ENCODE measurements around the gene IL4I1.

Gene IL4I1

GRCh38 chr19:49859682-49860335 lies 36.9 kb downstream of the IL4I1 start:
- TF ChIP-seq CTCF (IDR thresholded peaks at IDR 0.05) = no peak
- H3K36me3 ChIP-seq (ENCODE audit: control insufficient read depth, insufficient read depth, low read length) = no peaks in the 10 kb centered on the region
- no peak overlapping the region for H3K27ac ChIP-seq

DNA sequence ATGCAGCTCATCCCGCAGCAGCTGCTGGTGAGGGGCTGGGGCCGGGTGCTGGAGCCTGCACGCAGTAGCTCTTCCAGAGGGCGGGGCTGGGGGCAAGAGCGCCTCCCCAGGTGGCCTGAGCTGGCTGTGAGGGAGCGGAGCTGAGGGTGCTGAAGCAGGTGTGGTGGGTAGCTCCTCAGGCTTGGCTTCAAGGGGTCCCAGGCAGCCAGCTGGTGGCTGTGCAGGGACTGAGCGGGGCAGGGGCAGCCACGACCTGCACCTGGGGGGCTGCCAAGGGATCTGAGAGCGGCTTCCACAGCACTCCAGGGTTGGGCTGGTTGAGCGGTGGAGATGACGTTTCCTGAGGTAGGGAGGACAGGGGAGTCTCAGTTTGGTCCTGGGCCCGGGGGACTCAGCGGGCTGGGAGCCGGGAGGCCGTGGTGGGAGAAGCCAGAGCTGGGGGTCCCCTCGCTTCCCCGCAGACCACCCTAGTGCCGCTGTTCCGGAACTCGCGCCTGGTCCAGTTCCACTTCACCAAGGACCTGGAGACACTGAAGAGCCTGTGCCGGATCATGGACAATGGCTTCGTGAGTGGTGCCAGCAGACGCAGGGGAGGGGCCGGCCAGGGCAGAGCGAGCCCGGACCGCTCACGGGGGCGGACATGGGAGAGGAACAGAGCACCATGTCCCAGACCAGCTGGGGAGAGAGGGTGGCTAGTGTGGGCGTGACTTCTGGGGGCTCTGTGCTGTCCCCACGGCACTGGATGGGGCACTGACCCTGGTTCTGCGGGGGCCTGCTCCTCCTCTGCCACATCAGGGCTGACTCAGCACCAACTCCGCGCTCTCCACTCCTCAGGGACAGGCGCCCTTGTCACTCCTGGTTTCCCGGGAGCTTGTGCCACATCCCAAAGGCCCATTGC lies 38.4 kb downstream of the IL4I1 start:
- Histone ChIP-seq H3K4me1 (no peaks in the 10 kb centered on the region), H3K4me3 (ENCODE audit: low read depth, low read length) (no peak overlapping the region), H3K27ac (no peak overlapping the region), H3K9me3 (ENCODE audit: control insufficient read depth, low read length) (no peaks in the 10 kb centered on the region), H3K79me2 (no peaks in the 10 kb centered on the region), H2AFZ (no peak overlapping the region), H3K9ac (no peak overlapping the region), H3K27me3 (ENCODE audit: control insufficient read depth, insufficient read depth, low read length) (no peaks in the 10 kb centered on the region), H3K36me3 (ENCODE audit: control insufficient read depth, insufficient read depth, low read length) (no peaks in the 10 kb centered on the region), H3K4me2 (ENCODE audit: low read length) (no peak overlapping the region)
- no peak for TF ChIP-seq CTCF (IDR thresholded peaks at IDR 0.05)

More at GRCh38 chr19:49859682-49860335, 36.9 kb downstream of the IL4I1 start:
- Histone ChIP-seq H2AFZ (no peak overlapping the region), H3K9me3 (ENCODE audit: control insufficient read depth, low read length) (no peaks in the 10 kb centered on the region), H3K4me2 (ENCODE audit: low read length) (no peak overlapping the region), H3K9ac (no peak overlapping the region), H3K79me2 (peaks cover 11% of the 10 kb centered on the region), H3K27me3 (ENCODE audit: control insufficient read depth, insufficient read depth, low read length) (no peaks in the 10 kb centered on the region), H3K4me1 (no peaks in the 10 kb centered on the region), H3K4me3 (ENCODE audit: low read depth, low read length) (no peak overlapping the region)

DNA sequence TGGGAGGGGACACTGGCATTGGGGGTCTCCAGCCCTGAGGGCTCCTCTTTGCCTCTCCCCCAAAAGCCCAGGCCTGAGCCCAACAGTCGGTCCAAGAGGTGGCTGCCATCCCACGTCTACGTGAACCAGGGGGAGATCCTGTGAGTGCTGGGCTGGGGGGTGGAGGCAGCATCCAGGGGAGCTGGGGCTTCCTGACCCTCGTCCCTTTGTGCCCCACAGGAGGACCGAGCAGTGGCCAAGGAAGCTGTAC lies 38.9 kb downstream of the IL4I1 start:
- Histone ChIP-seq H3K36me3 (ENCODE audit: control insufficient read depth, insufficient read depth, low read length) (no peaks in the 10 kb centered on the region), H3K4me2 (ENCODE audit: low read length) (no peak overlapping the region)

DNA sequence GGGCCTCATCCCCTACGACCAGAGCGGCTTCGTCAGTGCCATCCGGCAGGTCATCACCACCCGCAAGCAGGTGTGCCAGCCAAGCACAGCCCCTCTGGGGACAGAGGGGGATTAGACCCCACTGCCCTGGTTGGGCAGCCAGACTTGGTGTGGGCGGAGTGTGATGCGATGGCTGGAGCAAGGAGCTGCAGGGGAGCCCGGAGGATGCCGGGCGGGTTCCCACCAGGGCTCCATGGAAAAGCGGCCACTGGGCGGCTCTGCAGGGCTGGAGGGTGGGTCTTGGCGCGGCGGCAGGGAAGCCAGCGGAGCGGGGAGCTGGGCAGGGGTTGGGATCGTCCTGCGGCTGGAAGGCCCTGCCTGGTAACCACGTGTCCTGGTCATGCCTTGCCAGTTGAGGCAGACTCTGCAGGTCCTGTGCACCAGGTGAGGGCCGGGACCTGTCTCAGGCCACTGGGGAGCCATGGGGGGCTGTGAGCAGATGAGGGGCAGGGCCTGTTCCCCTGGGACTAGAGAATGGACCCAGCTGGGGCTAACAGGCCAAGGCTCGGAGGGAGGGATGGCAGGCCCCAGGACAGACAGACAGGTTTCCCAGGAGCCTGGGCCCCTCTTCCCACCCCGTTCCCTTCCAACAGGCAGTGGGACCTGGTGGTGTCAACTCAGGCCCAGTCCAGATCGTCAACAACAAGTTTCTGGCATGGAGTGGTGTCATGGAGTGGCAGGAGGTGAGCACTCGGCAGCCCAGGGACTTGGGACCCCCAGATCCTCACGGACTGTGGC lies 39.4 kb downstream of the IL4I1 start:
- Histone ChIP-seq H3K4me2 (ENCODE audit: low read length) (no peak overlapping the region), H2AFZ (no peak overlapping the region), H3K79me2 (peaks cover 5% of the 10 kb centered on the region), H3K27ac (no peak overlapping the region), H3K9me3 (ENCODE audit: control insufficient read depth, low read length) (no peaks in the 10 kb centered on the region), H3K36me3 (ENCODE audit: control insufficient read depth, insufficient read depth, low read length) (no peaks in the 10 kb centered on the region), H3K27me3 (ENCODE audit: control insufficient read depth, insufficient read depth, low read length) (no peaks in the 10 kb centered on the region), H3K9ac (no peak overlapping the region), H3K4me3 (ENCODE audit: low read depth, low read length) (no peak overlapping the region), H3K4me1 (peaks cover under 1% of the 10 kb centered on the region)
- TF ChIP-seq CTCF (IDR thresholded peaks at IDR 0.05) = no peak

More for the DNA sequence above, 38.9 kb downstream of the IL4I1 start:
- H3K9me3 ChIP-seq (ENCODE audit: control insufficient read depth, low read length) = no peaks in the 10 kb centered on the region
- H2AFZ ChIP-seq = no peak overlapping the region
- no peak overlapping the region for H3K9ac ChIP-seq
- peaks cover under 1% of the 10 kb centered on the region for H3K79me2 ChIP-seq
- no peak for TF ChIP-seq CTCF (IDR thresholded peaks at IDR 0.05)
- H3K27ac ChIP-seq = no peak overlapping the region
- no peaks in the 10 kb centered on the region for H3K27me3 ChIP-seq (ENCODE audit: control insufficient read depth, insufficient read depth, low read length)
- H3K4me3 ChIP-seq (ENCODE audit: low read depth, low read length) = no peak overlapping the region
- H3K4me1 ChIP-seq = no peaks in the 10 kb centered on the region
